WTC11 (cell line): ENCODE measurements around the gene ICA1. TPM values are rescaled to one million over a fixed set of nuclear protein-coding genes. Genes with fewer than 3 reads are reported as not detected.

Source experiments
- ATAC-seq: fragments of 200-7000 bp; cut with Tn5 transposase; 2 replicates; pipeline ENCODE4 v1.10.0; 2021; ENCODE audit warnings: mild to moderate bottlenecking, moderate library complexity
- CTCF ChIA-PET: fragments of 300-600 bp; sonication (Branson Sonifier 250); formaldehyde crosslinking; loops from one replicate; lab custom pipeline; 2021; ENCODE audit warnings: antibody characterized with exemption; lab: Charles Lee
- POLR2A ChIA-PET: fragments of 350-600 bp; sonication (Branson Sonifier 250); formaldehyde crosslinking; loops from one replicate; lab custom pipeline; 2021; ENCODE audit warnings: antibody characterized with exemption; lab: Charles Lee
- DNase-seq: peaks from one replicate; pipeline ENCODE4 v3.0.0; 2021; ENCODE audit warnings: low spot score
- H3K27ac Mint-ChIP-seq: 2 replicates; pipeline ENCODE4 v1.8.0; 2021; ENCODE audit warnings: mixed read lengths
- H3K27me3 Mint-ChIP-seq: 2 replicates; pipeline ENCODE4 v1.8.0; 2021; ENCODE audit warnings: low read depth, mild to moderate bottlenecking, moderate library complexity, mixed read lengths
- H3K36me3 Mint-ChIP-seq: 2 replicates; pipeline ENCODE4 v1.8.0; 2021; ENCODE audit warnings: mixed read lengths
- H3K4me1 Mint-ChIP-seq: 2 replicates; pipeline ENCODE4 v1.8.0; 2022; ENCODE audit warnings: mixed read lengths
- H3K4me3 Mint-ChIP-seq: 2 replicates; pipeline ENCODE4 v1.8.0; 2021; ENCODE audit warnings: mild to moderate bottlenecking, moderate library complexity, mixed read lengths
- H3K9me3 Mint-ChIP-seq: 2 replicates; pipeline ENCODE4 v1.8.0; 2021; ENCODE audit warnings: mixed read lengths
- CTCF ChIP-seq: fragments of 200-600 bp; IDR thresholded peaks from 2 replicates; pipeline ENCODE4 v1.8.0; 2022; ENCODE audit warnings: antibody characterized with exemption
- E2F1 ChIP-seq: sonication (generic); formaldehyde crosslinking; IDR thresholded peaks from 2 replicates; pipeline ENCODE4 v1.8.0; 2022; ENCODE audit warnings: mild to moderate bottlenecking, missing genetic modification reagents
- ERG ChIP-seq: fragments of 250-450 bp; sonication (Bioruptor Pico); IDR thresholded peaks from 2 replicates; pipeline ENCODE4 v1.8.0; 2021; ENCODE audit warnings: mild to moderate bottlenecking
- FOXK1 ChIP-seq: sonication (generic); formaldehyde crosslinking; IDR thresholded peaks from 2 replicates; pipeline ENCODE4 v1.8.0; 2022; ENCODE audit warnings: mild to moderate bottlenecking, moderate library complexity, missing genetic modification reagents
- GRHL2 ChIP-seq: fragments of 250-450 bp; sonication (Bioruptor Pico); IDR thresholded peaks from 2 replicates; pipeline ENCODE4 v1.8.0; 2022; ENCODE audit warnings: mild to moderate bottlenecking, moderate library complexity; ENCODE audit not compliant: insufficient replicate concordance, severe bottlenecking
- HMGA2 ChIP-seq: fragments of 250-450 bp; sonication (Bioruptor Pico); IDR thresholded peaks from 2 replicates; pipeline ENCODE4 v1.4.0; 2021; ENCODE audit warnings: mild to moderate bottlenecking, moderate library complexity
- MYBL2 ChIP-seq: sonication (generic); formaldehyde crosslinking; IDR thresholded peaks from 2 replicates; pipeline ENCODE4 v1.8.1; 2023; ENCODE audit warnings: mild to moderate bottlenecking, moderate library complexity, missing genetic modification reagents
- NFATC4 ChIP-seq: fragments of 250-450 bp; sonication (Bioruptor Pico); IDR thresholded peaks from 2 replicates; pipeline ENCODE4 v1.9.0; 2021; ENCODE audit warnings: mild to moderate bottlenecking
- NR1H2 ChIP-seq: sonication (generic); formaldehyde crosslinking; IDR thresholded peaks from 2 replicates; pipeline ENCODE4 v1.9.0; 2021; ENCODE audit warnings: mild to moderate bottlenecking, moderate library complexity, missing genetic modification reagents
- OVOL2 ChIP-seq: fragments of 250-450 bp; sonication (Bioruptor Pico); IDR thresholded peaks from 2 replicates; pipeline ENCODE4 v1.9.0; 2021; ENCODE audit warnings: mild to moderate bottlenecking, borderline replicate concordance
- STAT6 ChIP-seq: sonication (generic); formaldehyde crosslinking; conservative IDR thresholded peaks from 2 replicates; pipeline ENCODE4 v1.8.1; 2023; ENCODE audit warnings: mild to moderate bottlenecking, low read depth, missing genetic modification reagents, moderate library complexity
- TEAD4 ChIP-seq: sonication (generic); formaldehyde crosslinking; IDR thresholded peaks from 2 replicates; pipeline ENCODE4 v1.8.0; 2022; ENCODE audit warnings: mild to moderate bottlenecking, missing genetic modification reagents
- ZBTB21 ChIP-seq: sonication (generic); formaldehyde crosslinking; IDR thresholded peaks from 2 replicates; pipeline ENCODE4 v1.8.1; 2023; ENCODE audit warnings: mild to moderate bottlenecking, missing genetic modification reagents, borderline replicate concordance
- ZBTB43 ChIP-seq: sonication (generic); formaldehyde crosslinking; IDR thresholded peaks from 2 replicates; pipeline ENCODE4 v1.8.1; 2023; ENCODE audit warnings: mild to moderate bottlenecking, missing genetic modification reagents
- ZMAT4 ChIP-seq: fragments of 250-450 bp; sonication (Bioruptor Pico); IDR thresholded peaks from 2 replicates; pipeline ENCODE4 v1.9.0; 2021; ENCODE audit warnings: mild to moderate bottlenecking
- ZNF232 ChIP-seq: sonication (generic); formaldehyde crosslinking; IDR thresholded peaks from 2 replicates; pipeline ENCODE4 v1.8.0; 2022; ENCODE audit warnings: mild to moderate bottlenecking, missing genetic modification reagents
- ZNF317 ChIP-seq: sonication (generic); formaldehyde crosslinking; IDR thresholded peaks from 2 replicates; pipeline ENCODE4 v1.8.1; 2023; ENCODE audit warnings: low read depth, mild to moderate bottlenecking, moderate library complexity, missing genetic modification reagents, borderline replicate concordance
- ZNF423 ChIP-seq: fragments of 250-450 bp; sonication (Bioruptor Pico); IDR thresholded peaks from 2 replicates; pipeline ENCODE4 v2.1.2; 2022; ENCODE audit warnings: mild to moderate bottlenecking, moderate library complexity
- ZNF425 ChIP-seq: fragments of 250-450 bp; sonication (Bioruptor Pico); conservative IDR thresholded peaks from 2 replicates; pipeline ENCODE4 v1.9.0; 2021; ENCODE audit warnings: mild to moderate bottlenecking
- ZSCAN18 ChIP-seq: fragments of 250-450 bp; sonication (Bioruptor Pico); IDR thresholded peaks from 2 replicates; pipeline ENCODE4 v2.1.2; 2022; ENCODE audit warnings: mild to moderate bottlenecking, moderate library complexity
- total RNA-seq: library from RNA; stranded (reverse); gene quantifications from 3 replicates; pipeline ENCODE4 v1.2.3, GENCODE V29; 2021

ICA1 gene
- total RNA-seq, 1 experiment from 2014 or later = 31.2 TPM

GRCh38 chr7:8162181-8162580, 99.8 kb downstream of the ICA1 start:
- Mint-ChIP-seq H3K4me1 (peaks cover 24% of the 10 kb centered on the region), H3K27me3 (no peaks in the 10 kb centered on the region), H3K36me3 (peaks cover 3% of the 10 kb centered on the region; the same call in 1 of the 2 replicates), H3K9me3 (no peaks in the 10 kb centered on the region), H3K27ac (no peak overlapping the region), H3K4me3 (no peak overlapping the region)
- ChIA-PET POLR2A (no interaction called here), CTCF (no interaction called here)
- no peak for TF ChIP-seq ZBTB43 (CRISPR knock-in tag)
- TF ChIP-seq OVOL2 = no peak
- no peak for TF ChIP-seq MYBL2 (CRISPR knock-in tag)
- TF ChIP-seq NFATC4 = no peak
- no peak for DNase-seq
- ATAC-seq = no peak

GRCh38 chr7:8161364-8161828, 100.6 kb downstream of the ICA1 start:
- CTCF ChIA-PET = no interaction called here
- ATAC-seq (no peak), DNase-seq (no peak)
- H3K9me3 Mint-ChIP-seq = no peaks in the 10 kb centered on the region
- TF ChIP-seq HMGA2 (CRISPR knock-in tag) (no peak), ERG (CRISPR knock-in tag) (no peak), FOXK1 (no peak), ZSCAN18 (CRISPR knock-in tag) (no peak), TEAD4 (CRISPR knock-in tag) (no peak), CTCF (no peak), ZNF317 (CRISPR knock-in tag) (no peak), NR1H2 (CRISPR knock-in tag) (no peak), ZBTB21 (CRISPR knock-in tag) (no peak), E2F1 (CRISPR knock-in tag) (no peak), ZMAT4 (CRISPR knock-in tag) (no peak), ZNF425 (CRISPR knock-in tag) (no peak), ZNF423 (CRISPR knock-in tag) (no peak), GRHL2 (no peak), STAT6 (CRISPR knock-in tag) (no peak), ZNF232 (CRISPR knock-in tag) (no peak)
- no peak overlapping the region for H3K4me3 Mint-ChIP-seq
- POLR2A ChIA-PET = no interaction called here
- H3K4me1 Mint-ChIP-seq = peaks cover 24% of the 10 kb centered on the region
- no peaks in the 10 kb centered on the region for H3K27me3 Mint-ChIP-seq
- peaks cover 4% of the 10 kb centered on the region; the same call in 1 of the 2 replicates for H3K36me3 Mint-ChIP-seq
- 0 out of 2 replicates have a peak overlapping the region, but pooled peaks have one; percentile 13 for H3K27ac Mint-ChIP-seq
